WTC11 (cell line): ENCODE measurements around the gene GLB1L2. TPM values are rescaled to one million over a fixed set of nuclear protein-coding genes. Genes with fewer than 3 reads are reported as not detected.

Source experiments
- ATAC-seq: fragments of 200-7000 bp; cut with Tn5 transposase; 2 replicates; pipeline ENCODE4 v1.10.0; 2021; ENCODE audit warnings: mild to moderate bottlenecking, moderate library complexity
- CTCF ChIA-PET: fragments of 300-600 bp; sonication (Branson Sonifier 250); formaldehyde crosslinking; loops from one replicate; lab custom pipeline; 2021; ENCODE audit warnings: antibody characterized with exemption; lab: Charles Lee
- POLR2A ChIA-PET: fragments of 350-600 bp; sonication (Branson Sonifier 250); formaldehyde crosslinking; loops from one replicate; lab custom pipeline; 2021; ENCODE audit warnings: antibody characterized with exemption; lab: Charles Lee
- DNase-seq: peaks from one replicate; pipeline ENCODE4 v3.0.0; 2021; ENCODE audit warnings: low spot score
- H3K27ac Mint-ChIP-seq: 2 replicates; pipeline ENCODE4 v1.8.0; 2021; ENCODE audit warnings: mixed read lengths
- H3K27me3 Mint-ChIP-seq: 2 replicates; pipeline ENCODE4 v1.8.0; 2021; ENCODE audit warnings: low read depth, mild to moderate bottlenecking, moderate library complexity, mixed read lengths
- H3K36me3 Mint-ChIP-seq: 2 replicates; pipeline ENCODE4 v1.8.0; 2021; ENCODE audit warnings: mixed read lengths
- H3K4me1 Mint-ChIP-seq: 2 replicates; pipeline ENCODE4 v1.8.0; 2022; ENCODE audit warnings: mixed read lengths
- H3K4me3 Mint-ChIP-seq: 2 replicates; pipeline ENCODE4 v1.8.0; 2021; ENCODE audit warnings: mild to moderate bottlenecking, moderate library complexity, mixed read lengths
- H3K9me3 Mint-ChIP-seq: 2 replicates; pipeline ENCODE4 v1.8.0; 2021; ENCODE audit warnings: mixed read lengths
- CBFB ChIP-seq: sonication (generic); formaldehyde crosslinking; IDR thresholded peaks from 2 replicates; pipeline ENCODE4 v1.8.1; 2022; ENCODE audit warnings: mild to moderate bottlenecking, low read depth, missing genetic modification reagents
- E2F5 ChIP-seq: sonication (generic); formaldehyde crosslinking; IDR thresholded peaks from 2 replicates; pipeline ENCODE4 v1.8.1; 2022; ENCODE audit warnings: mild to moderate bottlenecking, moderate library complexity, missing genetic modification reagents
- ESRRA ChIP-seq: sonication (generic); formaldehyde crosslinking; IDR thresholded peaks from 2 replicates; pipeline ENCODE4 v1.8.1; 2022; ENCODE audit warnings: mild to moderate bottlenecking, missing genetic modification reagents, borderline replicate concordance
- ETV6 ChIP-seq: sonication (generic); formaldehyde crosslinking; IDR thresholded peaks from 2 replicates; pipeline ENCODE4 v1.8.1; 2022; ENCODE audit warnings: mild to moderate bottlenecking, missing genetic modification reagents
- IRF2 ChIP-seq: sonication (generic); formaldehyde crosslinking; IDR thresholded peaks from 2 replicates; pipeline ENCODE4 v1.8.0; 2022; ENCODE audit warnings: low read depth, missing genetic modification reagents, borderline replicate concordance
- NFE2L1 ChIP-seq: sonication (generic); formaldehyde crosslinking; IDR thresholded peaks from 2 replicates; pipeline ENCODE4 v1.8.1; 2023; ENCODE audit warnings: missing genetic modification reagents
- NR1H2 ChIP-seq: sonication (generic); formaldehyde crosslinking; IDR thresholded peaks from 2 replicates; pipeline ENCODE4 v1.9.0; 2021; ENCODE audit warnings: mild to moderate bottlenecking, moderate library complexity, missing genetic modification reagents
- PRRX2 ChIP-seq: fragments of 250-450 bp; sonication (Bioruptor Pico); IDR thresholded peaks from 2 replicates; pipeline ENCODE4 v1.8.0; 2021; ENCODE audit warnings: mild to moderate bottlenecking
- SMAD4 ChIP-seq: sonication (generic); formaldehyde crosslinking; IDR thresholded peaks from 2 replicates; pipeline ENCODE4 v1.8.0; 2022; ENCODE audit warnings: mild to moderate bottlenecking, missing genetic modification reagents
- SP1 ChIP-seq: sonication (generic); formaldehyde crosslinking; conservative IDR thresholded peaks from 2 replicates; pipeline ENCODE4 v1.8.1; 2022; ENCODE audit warnings: missing genetic modification reagents
- TCF7 ChIP-seq: sonication (generic); formaldehyde crosslinking; IDR thresholded peaks from 2 replicates; pipeline ENCODE4 v1.8.0; 2022; ENCODE audit warnings: mild to moderate bottlenecking, low read depth, missing genetic modification reagents, moderate library complexity
- ZBTB43 ChIP-seq: sonication (generic); formaldehyde crosslinking; IDR thresholded peaks from 2 replicates; pipeline ENCODE4 v1.8.1; 2023; ENCODE audit warnings: mild to moderate bottlenecking, missing genetic modification reagents
- ZNF138 ChIP-seq: sonication (generic); formaldehyde crosslinking; conservative IDR thresholded peaks from 2 replicates; pipeline ENCODE4 v1.8.1; 2022; ENCODE audit warnings: mild to moderate bottlenecking, moderate library complexity, missing genetic modification reagents
- ZNF263 ChIP-seq: sonication (generic); formaldehyde crosslinking; IDR thresholded peaks from 2 replicates; pipeline ENCODE4 v1.8.1; 2022; ENCODE audit warnings: low read depth, mild to moderate bottlenecking, moderate library complexity, missing genetic modification reagents
- ZNF423 ChIP-seq: fragments of 250-450 bp; sonication (Bioruptor Pico); IDR thresholded peaks from 2 replicates; pipeline ENCODE4 v2.1.2; 2022; ENCODE audit warnings: mild to moderate bottlenecking, moderate library complexity
- ZSCAN18 ChIP-seq: fragments of 250-450 bp; sonication (Bioruptor Pico); IDR thresholded peaks from 2 replicates; pipeline ENCODE4 v2.1.2; 2022; ENCODE audit warnings: mild to moderate bottlenecking, moderate library complexity
- total RNA-seq: library from RNA; stranded (reverse); gene quantifications from 3 replicates; pipeline ENCODE4 v1.2.3, GENCODE V29; 2021
- TF ChIP-seq, protein P1 (sequence below): fragments of 250-450 bp; sonication (Bioruptor Pico); IDR thresholded peaks from 2 replicates; pipeline ENCODE4 v1.9.0; 2021; ENCODE audit warnings: mild to moderate bottlenecking, borderline replicate concordance
- TF ChIP-seq, protein P2 (sequence below): sonication (generic); formaldehyde crosslinking; IDR thresholded peaks from 2 replicates; pipeline ENCODE4 v1.8.1; 2023; ENCODE audit warnings: mild to moderate bottlenecking, missing genetic modification reagents
- TF ChIP-seq, protein P3 (sequence below): sonication (generic); formaldehyde crosslinking; IDR thresholded peaks from 2 replicates; pipeline ENCODE4 v1.8.0; 2022; ENCODE audit warnings: mild to moderate bottlenecking, missing genetic modification reagents

GLB1L2 gene
- total RNA-seq, 1 experiment from 2014 or later: 6.0 TPM

DNA sequence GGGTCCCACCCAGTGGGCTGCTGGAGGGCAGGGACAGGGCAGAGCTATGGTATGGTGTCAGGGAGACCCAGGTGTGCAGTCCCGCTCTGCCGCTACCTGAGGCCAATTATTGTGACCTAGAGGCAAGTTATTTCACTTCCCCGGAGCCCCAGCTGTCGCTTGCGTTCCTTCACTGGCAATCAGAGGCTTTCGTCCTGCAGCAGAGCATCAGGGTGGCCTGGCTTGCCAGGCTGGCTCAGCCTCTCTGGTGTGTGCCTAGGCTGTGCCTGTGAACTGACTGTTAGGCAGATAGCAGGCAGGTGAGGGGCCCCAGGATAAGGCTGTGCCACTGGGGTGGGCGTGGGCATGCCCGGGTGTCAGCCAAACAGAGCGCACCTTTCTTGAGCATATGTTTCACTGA is 31.4 kb downstream of the GLB1L2 start:
- no peaks in the 10 kb centered on the region for H3K9me3 Mint-ChIP-seq
- H3K27me3 Mint-ChIP-seq: peaks cover 12% of the 10 kb centered on the region
- H3K27ac Mint-ChIP-seq: no peak overlapping the region
- no peak for DNase-seq
- peaks cover 15% of the 10 kb centered on the region for H3K4me1 Mint-ChIP-seq
- no peak overlapping the region for H3K4me3 Mint-ChIP-seq
- TF ChIP-seq PRRX2 (CRISPR knock-in tag): no peak
- no peak for TF ChIP-seq NR1H2 (CRISPR knock-in tag)
- TF ChIP-seq E2F5 (CRISPR knock-in tag): no peak
- TF ChIP-seq ZSCAN18: no peak
- TF ChIP-seq SP1: no peak
- no peak for ATAC-seq
- ChIA-PET CTCF (no interaction called here), POLR2A (no interaction called here)
- H3K36me3 Mint-ChIP-seq: no peaks in the 10 kb centered on the region

DNA sequence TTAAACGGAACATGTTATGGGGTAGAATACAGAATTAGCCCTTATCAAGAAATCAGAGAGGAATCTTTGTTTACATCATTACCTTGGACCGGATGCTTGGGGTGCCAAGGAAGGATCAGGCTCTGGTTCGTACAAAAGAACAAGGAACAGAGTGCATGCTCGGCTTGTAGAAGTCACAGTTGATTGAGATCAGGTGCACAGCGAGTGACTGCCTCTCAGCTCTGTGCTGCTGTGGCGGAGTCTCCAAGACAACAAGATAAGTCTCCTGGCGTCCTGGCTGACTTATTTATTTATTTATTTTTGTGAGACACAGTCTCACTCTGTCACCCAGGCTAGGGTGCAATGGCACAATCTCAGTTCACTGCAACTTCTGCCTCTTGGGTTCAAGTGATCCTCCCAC is 31.8 kb downstream of the GLB1L2 start:
- ChIA-PET CTCF (no interaction called here), POLR2A (no interaction called here)
- H3K36me3 Mint-ChIP-seq: no peaks in the 10 kb centered on the region
- no peak overlapping the region for H3K27ac Mint-ChIP-seq
- TF ChIP-seq, protein P1, sequence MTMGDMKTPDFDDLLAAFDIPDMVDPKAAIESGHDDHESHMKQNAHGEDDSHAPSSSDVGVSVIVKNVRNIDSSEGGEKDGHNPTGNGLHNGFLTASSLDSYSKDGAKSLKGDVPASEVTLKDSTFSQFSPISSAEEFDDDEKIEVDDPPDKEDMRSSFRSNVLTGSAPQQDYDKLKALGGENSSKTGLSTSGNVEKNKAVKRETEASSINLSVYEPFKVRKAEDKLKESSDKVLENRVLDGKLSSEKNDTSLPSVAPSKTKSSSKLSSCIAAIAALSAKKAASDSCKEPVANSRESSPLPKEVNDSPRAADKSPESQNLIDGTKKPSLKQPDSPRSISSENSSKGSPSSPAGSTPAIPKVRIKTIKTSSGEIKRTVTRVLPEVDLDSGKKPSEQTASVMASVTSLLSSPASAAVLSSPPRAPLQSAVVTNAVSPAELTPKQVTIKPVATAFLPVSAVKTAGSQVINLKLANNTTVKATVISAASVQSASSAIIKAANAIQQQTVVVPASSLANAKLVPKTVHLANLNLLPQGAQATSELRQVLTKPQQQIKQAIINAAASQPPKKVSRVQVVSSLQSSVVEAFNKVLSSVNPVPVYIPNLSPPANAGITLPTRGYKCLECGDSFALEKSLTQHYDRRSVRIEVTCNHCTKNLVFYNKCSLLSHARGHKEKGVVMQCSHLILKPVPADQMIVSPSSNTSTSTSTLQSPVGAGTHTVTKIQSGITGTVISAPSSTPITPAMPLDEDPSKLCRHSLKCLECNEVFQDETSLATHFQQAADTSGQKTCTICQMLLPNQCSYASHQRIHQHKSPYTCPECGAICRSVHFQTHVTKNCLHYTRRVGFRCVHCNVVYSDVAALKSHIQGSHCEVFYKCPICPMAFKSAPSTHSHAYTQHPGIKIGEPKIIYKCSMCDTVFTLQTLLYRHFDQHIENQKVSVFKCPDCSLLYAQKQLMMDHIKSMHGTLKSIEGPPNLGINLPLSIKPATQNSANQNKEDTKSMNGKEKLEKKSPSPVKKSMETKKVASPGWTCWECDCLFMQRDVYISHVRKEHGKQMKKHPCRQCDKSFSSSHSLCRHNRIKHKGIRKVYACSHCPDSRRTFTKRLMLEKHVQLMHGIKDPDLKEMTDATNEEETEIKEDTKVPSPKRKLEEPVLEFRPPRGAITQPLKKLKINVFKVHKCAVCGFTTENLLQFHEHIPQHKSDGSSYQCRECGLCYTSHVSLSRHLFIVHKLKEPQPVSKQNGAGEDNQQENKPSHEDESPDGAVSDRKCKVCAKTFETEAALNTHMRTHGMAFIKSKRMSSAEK: no peak
- TF ChIP-seq, protein P2, sequence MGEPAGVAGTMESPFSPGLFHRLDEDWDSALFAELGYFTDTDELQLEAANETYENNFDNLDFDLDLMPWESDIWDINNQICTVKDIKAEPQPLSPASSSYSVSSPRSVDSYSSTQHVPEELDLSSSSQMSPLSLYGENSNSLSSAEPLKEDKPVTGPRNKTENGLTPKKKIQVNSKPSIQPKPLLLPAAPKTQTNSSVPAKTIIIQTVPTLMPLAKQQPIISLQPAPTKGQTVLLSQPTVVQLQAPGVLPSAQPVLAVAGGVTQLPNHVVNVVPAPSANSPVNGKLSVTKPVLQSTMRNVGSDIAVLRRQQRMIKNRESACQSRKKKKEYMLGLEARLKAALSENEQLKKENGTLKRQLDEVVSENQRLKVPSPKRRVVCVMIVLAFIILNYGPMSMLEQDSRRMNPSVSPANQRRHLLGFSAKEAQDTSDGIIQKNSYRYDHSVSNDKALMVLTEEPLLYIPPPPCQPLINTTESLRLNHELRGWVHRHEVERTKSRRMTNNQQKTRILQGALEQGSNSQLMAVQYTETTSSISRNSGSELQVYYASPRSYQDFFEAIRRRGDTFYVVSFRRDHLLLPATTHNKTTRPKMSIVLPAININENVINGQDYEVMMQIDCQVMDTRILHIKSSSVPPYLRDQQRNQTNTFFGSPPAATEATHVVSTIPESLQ (CRISPR knock-in tag): no peak
- TF ChIP-seq TCF7 (CRISPR knock-in tag): no peak
- TF ChIP-seq ESRRA (CRISPR knock-in tag): no peak
- TF ChIP-seq, protein P3, sequence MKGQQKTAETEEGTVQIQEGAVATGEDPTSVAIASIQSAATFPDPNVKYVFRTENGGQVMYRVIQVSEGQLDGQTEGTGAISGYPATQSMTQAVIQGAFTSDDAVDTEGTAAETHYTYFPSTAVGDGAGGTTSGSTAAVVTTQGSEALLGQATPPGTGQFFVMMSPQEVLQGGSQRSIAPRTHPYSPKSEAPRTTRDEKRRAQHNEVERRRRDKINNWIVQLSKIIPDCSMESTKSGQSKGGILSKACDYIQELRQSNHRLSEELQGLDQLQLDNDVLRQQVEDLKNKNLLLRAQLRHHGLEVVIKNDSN (CRISPR knock-in tag): no peak
- TF ChIP-seq IRF2 (CRISPR knock-in tag): no peak
- no peak for TF ChIP-seq ZBTB43 (CRISPR knock-in tag)
- no peak for TF ChIP-seq ZNF423 (CRISPR knock-in tag)
- no peak for TF ChIP-seq ZNF263 (CRISPR knock-in tag)
- no peak for TF ChIP-seq SMAD4
- TF ChIP-seq NFE2L1 (CRISPR knock-in tag): no peak
- TF ChIP-seq CBFB (CRISPR knock-in tag): no peak
- no peak for TF ChIP-seq ZNF138 (CRISPR knock-in tag)
- TF ChIP-seq ETV6 (CRISPR knock-in tag): no peak
- H3K4me1 Mint-ChIP-seq: peaks cover 15% of the 10 kb centered on the region
- no peak for ATAC-seq
- no peak overlapping the region for H3K4me3 Mint-ChIP-seq
- no peak for DNase-seq
- H3K27me3 Mint-ChIP-seq: peaks cover 12% of the 10 kb centered on the region
- no peaks in the 10 kb centered on the region for H3K9me3 Mint-ChIP-seq
